NCI-H460 (cell line): ENCODE data around the gene OLFML2B. TPM values are rescaled to one million over a fixed set of nuclear protein-coding genes. Genes with fewer than 3 reads are reported as not detected.

ENCODE experiments used
- DNase-seq: peaks from one replicate; pipeline ENCODE4 v3.0.0-alpha.2; 2016; ENCODE audit warnings: low read depth; ENCODE audit errors: extremely low read depth
- total RNA-seq: library from RNA; depleted of rRNA; stranded (reverse); fragments of >200 nt; shearing (Covaris generic); gene quantifications from 2 replicates; pipeline ENCODE4 v1.2.3, GENCODE V29; 2014

The OLFML2B gene
- total RNA-seq, 1 experiment from 2014 or later = not detected

GRCh38 chr1:161981735-161982506 is 41.7 kb downstream of the OLFML2B start:
- no peak for DNase-seq

GRCh38 chr1:161981126-161981525 is 42.5 kb downstream of the OLFML2B start:
- no peak for DNase-seq

GRCh38 chr1:161978011-161978790 is 45.5 kb downstream of the OLFML2B start:
- no peak for DNase-seq

GRCh38 chr1:161973924-161974845 is 49.5 kb downstream of the OLFML2B start:
- no peak for DNase-seq

- no peak for DNase-seq
Observed at GRCh38 chr1:161972828-161973227, 50.8 kb downstream of the OLFML2B start.

GRCh38 chr1:161970633-161971032 is 53.0 kb downstream of the OLFML2B start:
- no peak for DNase-seq

GRCh38 chr1:161970036-161970435 is 53.6 kb downstream of the OLFML2B start:
- DNase-seq = no peak

GRCh38 chr1:161966067-161966466 is 57.6 kb downstream of the OLFML2B start:
- DNase-seq = no peak

GRCh38 chr1:161962091-161962887 is 61.4 kb downstream of the OLFML2B start:
- no peak for DNase-seq

- no peak for DNase-seq
Observed at GRCh38 chr1:161958425-161958824, 65.2 kb downstream of the OLFML2B start.

- DNase-seq = no peak
Observed at GRCh38 chr1:161956930-161957329, 66.7 kb downstream of the OLFML2B start.

GRCh38 chr1:161956097-161956496 is 67.6 kb downstream of the OLFML2B start:
- no peak for DNase-seq

GRCh38 chr1:161955606-161956005 is 68.1 kb downstream of the OLFML2B start:
- no peak for DNase-seq

- no peak for DNase-seq
Observed at GRCh38 chr1:161954466-161954865, 69.2 kb downstream of the OLFML2B start.

GRCh38 chr1:161954050-161954449 is 69.6 kb downstream of the OLFML2B start:
- DNase-seq = no peak

- no peak for DNase-seq
Observed at GRCh38 chr1:161953256-161953920, 70.3 kb downstream of the OLFML2B start.

GRCh38 chr1:161952607-161953172 is 71.0 kb downstream of the OLFML2B start:
- no peak for DNase-seq

GRCh38 chr1:161951646-161952045 is 72.0 kb downstream of the OLFML2B start:
- no peak for DNase-seq

- no peak for DNase-seq
Observed at GRCh38 chr1:161950377-161950776, 73.3 kb downstream of the OLFML2B start.
